CD14-positive monocyte (primary cell): ENCODE results near the gene CELF5. TPM values are rescaled to one million over a fixed set of nuclear protein-coding genes. Genes with fewer than 3 reads are reported as not detected.
A peak's percentile ranks its signal among the peaks of the same experiment; 100 is the strongest.

Source experiments
- DNase-seq, 3 donors: peaks; one replicate each; pipeline ENCODE4 v3.0.0-alpha.2; 2011 to 2022
- H2AFZ ChIP-seq: 2 replicates; pipeline ENCODE4 v1.6.0; 2012; ENCODE audit warnings: mild to moderate bottlenecking, low read depth, low read length, inconsistent platforms; ENCODE audit not compliant: insufficient read depth, poor library complexity, severe bottlenecking
- H3K27ac ChIP-seq, 2 donors: 1 replicate in 1 of 2; 2 replicates in 1 of 2; pipeline ENCODE4 v1.5.1; 2012 to 2013; ENCODE audit warnings: low read length in 2 of 2, control low read depth in 1 of 2, inconsistent platforms in 1 of 2, low read depth in 1 of 2, mild to moderate bottlenecking in 1 of 2
- H3K27me3 ChIP-seq, 2 donors: one replicate each; pipeline versions ENCODE4 v1.6.0 to v1.6.1; 2011 to 2013; ENCODE audit warnings: low read length in 2 of 2; ENCODE audit not compliant: control insufficient read depth in 2 of 2, insufficient read depth in 2 of 2
- H3K36me3 ChIP-seq, 2 donors: replicated peaks in 1 of 2; 1 replicate in 1 of 2; 2 replicates in 1 of 2; pipeline versions ENCODE4 v1.5.1 to v1.6.1; 2012 to 2013; ENCODE audit warnings: low read length in 2 of 2, control low read depth in 1 of 2, inconsistent platforms in 1 of 2, mild to moderate bottlenecking in 1 of 2; ENCODE audit not compliant: insufficient read depth in 2 of 2, control insufficient read depth in 1 of 2
- H3K4me1 ChIP-seq, 2 donors: 1 replicate in 1 of 2; 2 replicates in 1 of 2; pipeline versions ENCODE4 v1.5.1 to v1.6.1; 2012 to 2013; ENCODE audit warnings: low read length in 2 of 2, control low read depth in 1 of 2, inconsistent platforms in 1 of 2, mild to moderate bottlenecking in 1 of 2, moderate library complexity in 1 of 2; ENCODE audit not compliant: insufficient read depth in 2 of 2, control insufficient read depth in 1 of 2
- H3K4me2 ChIP-seq: replicated peaks from 2 replicates; pipeline ENCODE3; 2012; ENCODE audit warnings: low read length, moderate library complexity, mild to moderate bottlenecking; ENCODE audit not compliant: poor library complexity, severe bottlenecking; ENCODE audit errors: extremely low read depth
- H3K4me3 ChIP-seq, 3 experiments: fragments of 200-600 bp in 1 of 3; sonication (generic) in 1 of 3; replicated peaks in 1 of 3; 1 replicate in 2 of 3; 2 replicates in 1 of 3; pipeline ENCODE4 v1.5.1; 2011 to 2013; ENCODE audit warnings: low read length in 3 of 3, mild to moderate bottlenecking in 3 of 3, control low read depth in 2 of 3, low read depth in 2 of 3, inconsistent platforms in 1 of 3, moderate library complexity in 1 of 3
- H3K79me2 ChIP-seq: 2 replicates; pipeline ENCODE4 v1.6.0; 2012; ENCODE audit warnings: mild to moderate bottlenecking, control low read depth, inconsistent platforms, low read length, moderate library complexity; ENCODE audit not compliant: insufficient read depth
- H3K9ac ChIP-seq: 2 replicates; pipeline ENCODE4 v1.6.0; 2017; ENCODE audit warnings: low read length, mild to moderate bottlenecking; ENCODE audit not compliant: insufficient read depth, poor library complexity, severe bottlenecking
- H3K9me3 ChIP-seq, 2 donors: replicated peaks in 1 of 2; 1 replicate in 1 of 2; 2 replicates in 1 of 2; pipeline versions ENCODE4 v1.5.1 to v1.6.1; 2012 to 2013; ENCODE audit warnings: low read length in 2 of 2, control low read depth in 1 of 2; ENCODE audit not compliant: control insufficient read depth in 1 of 2, insufficient read depth in 1 of 2
- H4K20me1 ChIP-seq: 2 replicates; pipeline ENCODE4 v1.6.0; 2012; ENCODE audit warnings: mild to moderate bottlenecking, low read length, control low read depth, moderate library complexity; ENCODE audit not compliant: insufficient read depth
- H3K27ac Mint-ChIP-seq, 7 donors: one replicate each; pipeline ENCODE4 v1.8.0; 2020; ENCODE audit warnings: mild to moderate bottlenecking in 7 of 7, mixed read lengths in 7 of 7, moderate library complexity in 6 of 7, inconsistent platforms in 2 of 7
- H3K27me3 Mint-ChIP-seq, 3 donors: one replicate each; pipeline ENCODE4 v1.8.0; 2021 to 2022; ENCODE audit warnings: low read depth in 3 of 3, mild to moderate bottlenecking in 3 of 3, mixed read lengths in 3 of 3, moderate library complexity in 3 of 3, inconsistent platforms in 1 of 3
- H3K36me3 Mint-ChIP-seq, 2 donors: one replicate each; pipeline ENCODE4 v1.8.0; 2020; ENCODE audit warnings: mixed read lengths in 2 of 2, inconsistent platforms in 1 of 2, mild to moderate bottlenecking in 1 of 2
- H3K4me1 Mint-ChIP-seq: one replicate; pipeline ENCODE4 v1.8.0; 2020; ENCODE audit warnings: mild to moderate bottlenecking, mixed read lengths
- H3K4me3 Mint-ChIP-seq, 2 donors: one replicate each; pipeline ENCODE4 v1.8.0; 2020; ENCODE audit warnings: mild to moderate bottlenecking in 2 of 2, mixed read lengths in 2 of 2, moderate library complexity in 1 of 2
- H3K9me3 Mint-ChIP-seq, 7 donors: one replicate each; pipeline ENCODE4 v1.8.0; 2020 to 2022; ENCODE audit warnings: mixed read lengths in 7 of 7, mild to moderate bottlenecking in 6 of 7, moderate library complexity in 6 of 7, inconsistent platforms in 2 of 7
- WGBS: methylation state at CpG from one replicate; pipeline ENCODE4 v1.1.5; 2013; ENCODE audit warnings: missing lambda C conversion rate; ENCODE audit not compliant: insufficient coverage; 5-methylcytosine and 5-hydroxymethylcytosine counted together
- intact Hi-C, 2 donors: fragments of 100-400 bp; cut with micrococcal nuclease; formaldehyde crosslinking; loops; one replicate each; pipeline versions ENCODE4 v1.15.0 to v1.15.1; 2023
- polyA plus RNA-seq, 3 donors: library from polyadenylated mRNA; depleted of rRNA in 1 of 3; unstranded in 2 of 3; stranded (reverse) in 1 of 3; fragments of 300-500 nt in 2 of 3; fragments of >200 nt in 1 of 3; fragmentation: Illumina TruSeq in 2 of 3; gene quantifications; 1 replicate in 2 of 3; 2 replicates in 1 of 3; pipeline ENCODE4 v1.2.3, GENCODE V29; 2012 to 2021
- TF ChIP-seq, protein P1 (sequence below): fragments of 200-600 bp; IDR thresholded peaks from one replicate; pipeline ENCODE4 v1.8.0; 2022; ENCODE audit warnings: antibody characterized with exemption, mild to moderate bottlenecking

Gene CELF5
- polyA plus RNA-seq, 3 donors, result not detected

DNA sequence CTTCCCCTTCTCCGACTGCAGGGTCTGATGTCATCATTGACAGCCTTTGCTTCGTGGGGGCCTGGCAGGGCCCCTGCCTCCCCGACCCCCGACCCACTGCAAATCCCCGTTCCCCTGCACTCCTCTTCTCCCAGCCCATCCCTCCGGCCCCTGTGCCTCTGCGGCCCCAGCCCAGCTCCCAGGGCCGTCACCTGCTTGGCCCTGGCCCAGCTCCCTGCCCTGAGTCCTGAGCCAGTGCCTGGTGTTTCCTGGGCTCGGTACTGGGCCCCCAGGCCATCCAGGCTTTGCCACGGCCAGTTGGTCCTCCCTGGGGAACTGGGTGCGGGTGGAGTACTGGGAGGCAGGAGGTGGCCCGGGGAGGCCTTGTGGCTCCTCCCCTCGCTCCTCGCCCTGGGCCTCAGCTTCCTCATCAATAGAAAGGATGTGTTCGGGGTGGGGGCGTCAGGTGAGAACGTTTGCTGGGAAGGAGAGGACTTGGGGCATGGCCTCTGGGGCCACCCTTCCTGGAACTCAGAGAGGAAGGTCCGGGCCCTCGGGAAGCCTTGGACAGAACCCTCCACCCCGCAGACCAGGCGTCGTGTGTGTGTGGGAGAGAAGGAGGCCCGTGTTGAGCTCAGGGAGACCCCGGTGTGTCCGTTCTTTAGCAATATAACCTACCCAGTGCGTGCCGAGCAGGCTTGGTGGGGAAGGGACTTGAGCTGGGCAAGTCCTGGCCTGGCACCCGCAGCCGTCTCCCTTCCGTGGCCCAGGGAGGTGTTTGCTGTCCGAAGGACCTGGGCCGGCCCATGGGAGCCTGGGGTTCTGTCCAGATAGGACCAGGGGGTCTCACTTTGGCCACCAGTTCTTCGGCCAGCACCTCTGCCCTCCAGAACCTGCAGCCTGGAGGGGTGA, 15.9 kb upstream of the CELF5 start:
- peaks cover 8% of the 10 kb centered on the region for H4K20me1 ChIP-seq
- H3K27me3 ChIP-seq, result no peaks in the 10 kb centered on the region
- TF ChIP-seq, protein P1, sequence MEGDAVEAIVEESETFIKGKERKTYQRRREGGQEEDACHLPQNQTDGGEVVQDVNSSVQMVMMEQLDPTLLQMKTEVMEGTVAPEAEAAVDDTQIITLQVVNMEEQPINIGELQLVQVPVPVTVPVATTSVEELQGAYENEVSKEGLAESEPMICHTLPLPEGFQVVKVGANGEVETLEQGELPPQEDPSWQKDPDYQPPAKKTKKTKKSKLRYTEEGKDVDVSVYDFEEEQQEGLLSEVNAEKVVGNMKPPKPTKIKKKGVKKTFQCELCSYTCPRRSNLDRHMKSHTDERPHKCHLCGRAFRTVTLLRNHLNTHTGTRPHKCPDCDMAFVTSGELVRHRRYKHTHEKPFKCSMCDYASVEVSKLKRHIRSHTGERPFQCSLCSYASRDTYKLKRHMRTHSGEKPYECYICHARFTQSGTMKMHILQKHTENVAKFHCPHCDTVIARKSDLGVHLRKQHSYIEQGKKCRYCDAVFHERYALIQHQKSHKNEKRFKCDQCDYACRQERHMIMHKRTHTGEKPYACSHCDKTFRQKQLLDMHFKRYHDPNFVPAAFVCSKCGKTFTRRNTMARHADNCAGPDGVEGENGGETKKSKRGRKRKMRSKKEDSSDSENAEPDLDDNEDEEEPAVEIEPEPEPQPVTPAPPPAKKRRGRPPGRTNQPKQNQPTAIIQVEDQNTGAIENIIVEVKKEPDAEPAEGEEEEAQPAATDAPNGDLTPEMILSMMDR, result no peak
- peaks cover 0 to 2% (median 0%) of the 10 kb centered on the region in 3 donors for H3K27me3 Mint-ChIP-seq
- no peak overlapping the region for H3K4me3 Mint-ChIP-seq
- H3K36me3 Mint-ChIP-seq, result peaks cover 23 to 51% of the 10 kb centered on the region in 2 donors
- WGBS, result 89% methylated on average over 15 of the region's 33 CpGs
- H3K79me2 ChIP-seq, result no peaks in the 10 kb centered on the region
- H3K4me3 ChIP-seq, result no peak overlapping the region
- H2AFZ ChIP-seq, result no peak overlapping the region
- no peak overlapping the region for H3K9ac ChIP-seq
- H3K27ac Mint-ChIP-seq, result peak overlapping the region in 1 of 7 donors; percentile 23
- intact Hi-C loops, result no loop called here
- no peak overlapping the region for H3K4me2 ChIP-seq
- H3K36me3 ChIP-seq, result peaks cover 53 to 56% of the 10 kb centered on the region in 2 donors
- no peaks in the 10 kb centered on the region for H3K9me3 ChIP-seq
- H3K4me1 Mint-ChIP-seq, result no peaks in the 10 kb centered on the region
- no peak overlapping the region for H3K27ac ChIP-seq
- DNase-seq, result no peak
- no peaks in the 10 kb centered on the region for H3K4me1 ChIP-seq
- H3K9me3 Mint-ChIP-seq, result no peaks in the 10 kb centered on the region

DNA sequence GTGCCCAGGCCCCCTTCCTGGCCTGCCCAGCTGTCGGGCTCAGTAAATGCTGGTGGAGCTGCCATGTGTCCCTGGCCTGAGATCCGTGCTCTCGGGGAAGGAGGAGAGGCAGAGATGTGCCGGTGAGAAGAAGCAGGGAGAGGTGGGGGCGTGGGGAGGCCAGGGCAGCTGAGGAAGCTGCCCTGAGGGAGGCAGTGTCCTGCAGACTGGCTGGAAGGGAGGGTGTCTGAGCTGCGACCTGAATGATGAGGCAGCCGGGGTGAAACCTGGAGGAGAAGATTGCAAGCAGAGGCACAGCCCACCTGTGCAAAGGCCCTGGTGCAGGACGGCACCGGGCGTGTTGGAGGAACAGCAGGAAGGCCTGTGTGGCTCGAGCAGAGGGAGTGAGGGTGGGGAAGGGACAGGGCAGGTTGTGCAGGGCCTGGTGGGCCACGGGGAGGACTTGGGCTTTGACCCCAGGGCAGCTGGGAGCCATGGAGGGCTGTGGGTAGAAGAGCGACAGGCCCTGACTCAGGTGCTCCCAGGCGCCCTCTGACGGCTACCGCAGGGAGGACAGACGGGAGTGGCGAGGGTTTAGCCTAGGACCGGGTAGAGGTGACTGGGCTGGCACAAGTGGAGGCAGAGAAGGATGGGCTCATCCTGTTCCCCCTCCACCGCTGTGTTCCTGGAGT, 14.0 kb upstream of the CELF5 start:
- peaks cover 34 to 37% of the 10 kb centered on the region in 2 donors for H3K36me3 ChIP-seq
- no peak overlapping the region for H3K9ac ChIP-seq
- H3K27me3 ChIP-seq, result no peaks in the 10 kb centered on the region

More for the DNA sequence above, 14.0 kb upstream of the CELF5 start:
- Mint-ChIP-seq H3K9me3 (no peaks in the 10 kb centered on the region), H3K27me3 (peaks cover 0 to 2% (median 1%) of the 10 kb centered on the region in 3 donors), H3K36me3 (peaks cover 17 to 38% of the 10 kb centered on the region in 2 donors), H3K4me3 (no peak overlapping the region), H3K27ac (peak overlapping the region in 1 of 7 donors; percentile 30), H3K4me1 (no peaks in the 10 kb centered on the region)
- Histone ChIP-seq H3K4me2 (no peak overlapping the region), H3K4me1 (no peaks in the 10 kb centered on the region), H2AFZ (no peak overlapping the region), H3K79me2 (no peaks in the 10 kb centered on the region), H3K27ac (no peak overlapping the region), H3K9me3 (no peaks in the 10 kb centered on the region), H3K4me3 (no peak overlapping the region), H4K20me1 (peaks cover 8% of the 10 kb centered on the region)
- WGBS, result 58% methylated on average over 16 of the region's 20 CpGs
- peak; percentile 33 to 61 (median 54) for DNase-seq
- intact Hi-C loops, result loop anchor here (2.0 to 5.0 kb wide), 3 partner anchors 64 to 243 kb away; no protein-coding TSS in a partner anchor
- TF ChIP-seq, protein P1, result peak; percentile 88
